Kidney epithelial cell (primary cell): ENCODE results near the gene CC2D1A. TPM values are rescaled to one million over a fixed set of nuclear protein-coding genes. Genes with fewer than 3 reads are reported as not detected.
A peak's percentile ranks its signal among the peaks of the same experiment; 100 is the strongest.

Experiments
- DNase-seq: peaks from one replicate; pipeline ENCODE4 v3.0.0-alpha.2; 2010; ENCODE audit warnings: low read depth
- H3K27me3 ChIP-seq: 2 replicates; pipeline ENCODE4 v1.6.0; 2011; ENCODE audit warnings: low read length; ENCODE audit not compliant: control insufficient read depth, insufficient read depth
- H3K36me3 ChIP-seq: 2 replicates; pipeline ENCODE4 v1.5.1; 2011; ENCODE audit warnings: low read length; ENCODE audit not compliant: control insufficient read depth, insufficient read depth
- H3K4me3 ChIP-seq: 2 replicates; pipeline ENCODE4 v1.5.1; 2011; ENCODE audit warnings: low read depth, mild to moderate bottlenecking, control low read depth, low read length
- CTCF ChIP-seq: IDR thresholded peaks from 2 replicates; pipeline ENCODE4 v1.5.1; 2011; ENCODE audit warnings: mild to moderate bottlenecking, moderate library complexity, low read length, control low read depth, inconsistent platforms; ENCODE audit not compliant: insufficient read depth, poor library complexity, severe bottlenecking
- total RNA-seq: library from RNA; depleted of rRNA; stranded (reverse); fragments of >200 nt; gene quantifications from 2 replicates; pipeline ENCODE4 v1.2.3, GENCODE V29; 2015

CC2D1A gene
- total RNA-seq, 1 donor from 2014 or later, result 26.5 TPM

- no peak for DNase-seq
- Histone ChIP-seq H3K36me3 (no peaks in the 10 kb centered on the region), H3K27me3 (peaks cover 22% of the 10 kb centered on the region), H3K4me3 (peak overlapping the region; percentile 19)
- TF ChIP-seq CTCF, result no peak
These were observed 31.7 kb downstream of the CC2D1A start for GRCh38 chr19:13937479-13938300.

GRCh38 chr19:13938301-13939064 is 32.5 kb downstream of the CC2D1A start, which contains the start of gene PODNL1:
PODNL1 (minus strand) TSS chr19:13938417; CDS start chr19:13938181, 236 bp downstream.
- H3K4me3 ChIP-seq, result peak within 1 kb of the TSS; percentile 19
- peaks cover 22% of the 10 kb centered on the region for H3K27me3 ChIP-seq
- TF ChIP-seq CTCF, result no peak
- DNase-seq, result no peak
- no peaks in the 10 kb centered on the region for H3K36me3 ChIP-seq

- Histone ChIP-seq H3K4me3 (no peak overlapping the region), H3K27me3 (peaks cover 8% of the 10 kb centered on the region), H3K36me3 (no peaks in the 10 kb centered on the region)
- TF ChIP-seq CTCF, result no peak
- DNase-seq, result no peak
These were observed 36.2 kb downstream of the CC2D1A start for GRCh38 chr19:13942023-13942684.

- TF ChIP-seq CTCF, result no peak
- H3K27me3 ChIP-seq, result no peaks in the 10 kb centered on the region
- H3K4me3 ChIP-seq, result no peak overlapping the region
- no peak for DNase-seq
- no peaks in the 10 kb centered on the region for H3K36me3 ChIP-seq
These were observed 40.4 kb downstream of the CC2D1A start for GRCh38 chr19:13946414-13946813.

- Histone ChIP-seq H3K36me3 (peaks cover 1% of the 10 kb centered on the region), H3K4me3 (no peak overlapping the region), H3K27me3 (no peaks in the 10 kb centered on the region)
- DNase-seq, result no peak
- TF ChIP-seq CTCF, result no peak
These were observed 45.0 kb downstream of the CC2D1A start for GRCh38 chr19:13951043-13951442.
